ENCODE results near the gene SLC16A1. TPM values are rescaled to one million over a fixed set of nuclear protein-coding genes. Genes with fewer than 3 reads are reported as not detected.

Gene SLC16A1
- total and polyA plus RNA-seq, 2 of the 8 experiments (the other 6 are each of a cell fraction or from before 2014, with no cell fraction given) = 435 to 545 TPM

DNA sequence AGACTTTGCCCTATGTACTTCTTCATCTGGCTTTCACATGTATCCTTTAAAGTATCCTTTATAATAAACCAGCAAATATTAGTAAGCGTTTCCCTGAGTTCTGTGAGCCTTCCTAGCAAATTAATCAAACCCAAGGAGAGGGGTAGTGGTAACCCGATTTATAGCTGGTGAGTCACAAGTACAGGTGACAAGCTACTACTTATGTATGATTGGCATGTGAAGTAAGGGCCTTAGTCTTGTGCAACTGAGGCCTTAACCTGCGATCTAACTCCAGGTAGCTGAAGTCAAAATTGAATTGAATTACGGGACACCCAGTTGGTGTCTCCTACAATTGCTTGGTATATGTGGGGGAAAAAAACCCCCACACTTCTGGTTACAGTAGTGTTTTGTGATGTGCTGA, 26.0 kb downstream of the SLC16A1 start:
- no peak overlapping the region for H3K4me3 ChIP-seq (ENCODE audit: extremely low read depth in 1 of 4, insufficient read depth in 2 of 4, low read depth in 3 of 4, low read length in 4 of 4)

More for the DNA sequence above, 26.0 kb downstream of the SLC16A1 start:
- ChIA-PET CTCF (ENCODE audit: partially characterized antibody) (interaction anchor here (0.7 to 3.0 kb wide), 12 partner anchors 12 to 298 kb away, joined by 3 to 13 read pairs (median 4); partner anchors contain the start of gene LRIG2), POLR2A (ENCODE audit: partially characterized antibody) (interaction anchor here (0.7 to 1.5 kb wide), 8 partner anchors 10 to 216 kb away, joined by 3 to 4 read pairs (median 3); no protein-coding TSS in a partner anchor)
- Histone ChIP-seq H3K9ac (replicated peaks in 1 of 4; ENCODE audit: extremely low read depth in 1 of 4, low read depth in 3 of 4, low read length in 3 of 4) (no peak overlapping the region), H3K79me2 (ENCODE audit: control insufficient read depth in 1 of 2, insufficient read depth in 2 of 2, low read length in 2 of 2) (peaks cover 27 to 99% of the 10 kb centered on the region in 2 experiments), H3K4ac (replicated peaks; ENCODE audit: insufficient read length, low read depth, low read length) (no peak overlapping the region), H3K4me1 (replicated peaks in 1 of 4; ENCODE audit: control insufficient read depth in 3 of 4, insufficient read depth in 4 of 4, low read length in 3 of 4) (peaks cover 0 to 3% (median 0%) of the 10 kb centered on the region in 4 experiments; a peak in 1 of 7 replicates), H3K23ac (ENCODE audit: insufficient read length) (no peak overlapping the region), H2BK5ac (ENCODE audit: low read depth, low read length) (no peak overlapping the region; the same call in 1 of the 2 replicates), H3K36me3 (ENCODE audit: control insufficient read depth in 2 of 4, insufficient read depth in 4 of 4, low read length in 3 of 4) (peaks cover 17 to 73% (median 34%) of the 10 kb centered on the region in 4 experiments), H3K23me2 (ENCODE audit: low read depth, low read length) (no peaks in the 10 kb centered on the region), H4K91ac (replicated peaks; ENCODE audit: insufficient read length, low read length) (no peak overlapping the region), H2BK15ac (ENCODE audit: low read length) (no peak overlapping the region), H4K20me1 (replicated peaks in 1 of 2; ENCODE audit: control insufficient read depth in 1 of 2, insufficient read depth in 2 of 2, low read length in 2 of 2) (peaks cover 9 to 22% of the 10 kb centered on the region in 2 experiments), H2BK120ac (replicated peaks; ENCODE audit: low read depth, low read length) (no peak overlapping the region), H3K4me2 (ENCODE audit: insufficient read depth in 1 of 2, low read depth in 2 of 2, low read length in 2 of 2) (no peak overlapping the region), H3K27me3 (replicated peaks in 1 of 4; ENCODE audit: control insufficient read depth in 3 of 4, extremely low read depth in 1 of 4, insufficient read depth in 3 of 4, low read length in 3 of 4) (no peaks in the 10 kb centered on the region), H4K5ac (ENCODE audit: insufficient read length, low read depth, low read length) (no peak overlapping the region), H2AFZ (ENCODE audit: low read length) (no peak overlapping the region), H2BK12ac (ENCODE audit: low read depth, low read length) (no peak overlapping the region), H4K8ac (ENCODE audit: extremely low read depth, insufficient read depth, low read length) (no peak overlapping the region), H3K79me1 (ENCODE audit: low read depth, low read length) (no peaks in the 10 kb centered on the region), H3K27ac (ENCODE audit: low read depth, low read length) (no peak overlapping the region), H3K9me3 (ENCODE audit: insufficient read depth in 2 of 2, low read depth in 1 of 2, low read length in 1 of 2) (no peaks in the 10 kb centered on the region), H3K18ac (ENCODE audit: extremely low read depth, low read length) (no peak overlapping the region), H3K56ac (replicated peaks; ENCODE audit: insufficient read length, low read depth, low read length) (no peak overlapping the region), H2AK5ac (ENCODE audit: low read depth, low read length) (no peak overlapping the region), H3K14ac (ENCODE audit: insufficient read length) (no peak overlapping the region), H2BK20ac (ENCODE audit: low read length) (no peak overlapping the region)
- FAIRE-seq = no peak
- 95% methylated on average over 4 of the region's 4 CpGs; no CpG with 5 or more reads in 1 of the 2 experiments for WGBS, 2 experiments (ENCODE audit: extremely low coverage in 1 of 2, insufficient coverage in 1 of 2, insufficient read length in 1 of 2, insufficient replicate concordance in 2 of 2, low coverage in 1 of 2, low lambda C conversion rate in 2 of 2, missing lambda C conversion rate in 1 of 2)
- TF ChIP-seq HDAC2 (IDR thresholded peaks at IDR 0.05; ENCODE audit: borderline replicate concordance in 1 of 2, low read depth in 2 of 2, low read length in 2 of 2) (no peak), SUZ12 (IDR thresholded peaks at IDR 0.05; ENCODE audit: low read length) (no peak), TEAD4 (IDR thresholded peaks at IDR 0.05; ENCODE audit: low read depth, low read length) (no peak), HDAC6 (IDR thresholded peaks at IDR 0.05; ENCODE audit: low read depth, low read length) (no peak), YY1 (IDR thresholded peaks at IDR 0.05; ENCODE audit: low read depth, low read length) (no peak), GTF2F1 (IDR thresholded peaks at IDR 0.05; ENCODE audit: borderline replicate concordance, low read depth, low read length) (no peak)
- DNase-seq (ENCODE audit: low read depth in 1 of 2, low spot score in 2 of 2) = no peak

All from H1 (cell line).